ENCODE results near the gene KLHL29.
A peak's percentile ranks its signal among the peaks of the same experiment; 100 is the strongest.
"Not testable (repeated sequence)": the region's sequence is repeated elsewhere in the genome, so short reads cannot be mapped to it uniquely, and the experiment has no call there.

Gene KLHL29

DNA sequence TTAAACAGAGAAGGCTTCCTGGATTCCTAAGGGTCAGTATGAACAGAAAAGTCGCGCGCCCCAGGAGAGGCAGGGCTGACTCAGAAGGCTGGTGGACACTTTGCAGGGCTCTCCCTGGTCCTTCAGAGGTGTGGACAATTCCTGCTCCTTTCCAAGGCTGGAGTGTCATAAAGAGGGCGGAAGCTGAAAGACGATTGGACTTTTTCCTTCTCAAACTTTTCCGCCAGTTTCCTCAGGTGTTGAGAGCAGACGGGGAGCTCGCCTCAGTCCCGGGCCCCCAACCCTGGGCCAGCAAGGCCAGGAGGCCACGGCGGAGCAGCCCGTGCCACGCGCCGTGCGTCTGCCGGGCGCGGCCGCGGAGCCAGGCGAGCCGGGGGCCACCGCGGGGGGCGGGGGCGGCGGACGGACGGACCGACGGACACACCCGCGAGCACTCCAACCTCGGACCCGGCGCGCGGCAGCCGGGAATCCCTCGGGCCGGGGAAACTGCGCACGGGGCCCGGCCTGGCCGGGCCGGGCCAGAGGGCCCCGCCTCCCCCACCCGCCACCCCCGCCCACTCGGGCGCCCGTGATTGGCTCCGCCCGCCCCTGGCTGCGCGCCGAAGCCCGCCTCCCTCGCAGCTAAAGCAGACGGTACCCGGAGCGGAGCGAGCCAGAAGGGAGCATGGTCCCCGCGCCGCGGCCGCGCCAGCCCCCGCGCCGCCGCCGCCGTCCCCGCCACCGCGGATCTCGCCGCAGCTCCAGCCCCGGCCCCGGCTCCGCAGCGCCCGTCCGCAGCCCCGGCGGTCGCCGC, at the start of gene KLHL29:
TSS of gene KLHL29 (plus strand) at position 629 of the 793 bp plus-strand sequence. CDS start 177,018 bp downstream, outside the sequence.
- DNase-seq (ENCODE audit: low read depth, low spot score): peak; percentile 51

DNA sequence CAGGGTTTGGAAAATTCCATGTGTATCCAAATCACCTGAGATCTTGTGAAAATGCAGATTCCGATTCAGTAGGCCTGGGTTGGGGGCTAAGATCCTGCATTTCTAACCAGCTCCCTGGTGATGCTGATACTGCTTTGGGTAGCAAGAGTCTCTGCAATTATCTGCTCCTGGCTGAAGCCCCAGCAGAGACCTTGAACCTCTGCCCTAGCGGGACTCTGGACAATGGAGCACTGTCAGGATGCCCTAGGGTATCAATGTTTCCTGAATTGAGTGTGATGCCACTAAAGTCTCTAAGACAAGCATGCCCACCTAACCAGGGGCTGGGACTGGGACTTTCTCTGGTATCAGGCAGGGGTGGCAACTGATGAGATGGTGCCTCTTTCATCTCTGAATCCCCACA, 49.4 kb upstream of the KLHL29 start:
- no peak for DNase-seq (ENCODE audit: low read depth, low spot score)

DNA sequence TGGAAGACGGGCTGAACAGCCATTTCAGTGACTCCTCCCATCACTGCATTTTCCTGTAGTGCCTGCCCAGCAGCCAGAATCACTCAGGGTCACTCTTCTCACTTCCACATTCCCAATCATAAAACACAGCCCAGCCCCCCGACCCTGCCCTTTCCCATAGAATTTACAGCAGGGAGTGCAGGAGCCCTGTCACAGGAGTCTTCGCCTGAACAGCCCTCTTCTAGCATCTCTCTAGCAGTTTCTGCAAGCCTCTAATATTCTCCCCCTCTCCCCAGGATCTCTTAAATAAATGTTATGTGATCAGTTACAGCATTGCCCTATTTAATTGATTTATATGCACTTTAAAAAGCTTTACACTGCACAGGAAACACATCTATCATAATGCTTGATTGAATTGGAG, 42.9 kb upstream of the KLHL29 start:
- no peak for DNase-seq (ENCODE audit: low read depth, low spot score)

DNA sequence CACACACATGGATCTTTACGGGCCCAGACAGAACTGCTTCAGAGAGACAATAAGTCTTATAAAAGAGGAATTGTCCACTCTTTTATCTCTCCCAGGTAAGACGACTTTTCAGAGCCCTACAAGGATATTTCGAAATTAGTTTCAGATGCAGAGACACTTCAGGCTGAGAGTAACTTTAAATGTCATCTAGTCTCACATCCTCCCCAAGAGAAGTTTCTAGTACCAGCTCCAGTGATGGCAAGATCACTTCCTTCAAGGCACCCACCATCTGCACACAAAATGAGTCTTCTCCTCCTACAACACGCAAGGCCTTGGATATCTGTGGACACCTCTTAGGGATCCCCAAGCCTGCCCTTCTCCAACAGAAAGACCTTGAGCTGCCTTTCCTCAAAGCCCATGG, 39.0 kb upstream of the KLHL29 start:
- DNase-seq (ENCODE audit: low read depth, low spot score): no peak

DNA sequence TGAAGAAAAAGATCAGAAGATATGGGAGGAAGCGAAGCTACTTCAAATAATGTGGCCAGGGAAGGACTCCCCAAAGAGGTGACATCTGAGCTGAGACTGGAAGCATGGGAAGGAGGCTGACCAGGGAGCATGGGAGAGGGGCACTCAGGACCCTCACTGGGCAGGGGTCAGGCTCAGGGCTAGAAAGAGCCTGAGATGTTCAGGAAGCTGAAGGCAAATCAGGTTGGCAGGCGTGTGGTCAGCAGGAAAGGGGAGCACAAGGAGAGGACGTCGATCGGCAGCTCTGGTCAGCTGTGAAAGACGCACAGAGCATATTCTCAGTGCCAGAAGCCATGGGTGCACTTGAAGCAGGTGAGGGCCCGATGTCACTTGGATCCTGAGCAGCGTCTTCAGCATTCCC, 38.2 kb upstream of the KLHL29 start:
- DNase-seq (ENCODE audit: low read depth, low spot score): no peak

DNA sequence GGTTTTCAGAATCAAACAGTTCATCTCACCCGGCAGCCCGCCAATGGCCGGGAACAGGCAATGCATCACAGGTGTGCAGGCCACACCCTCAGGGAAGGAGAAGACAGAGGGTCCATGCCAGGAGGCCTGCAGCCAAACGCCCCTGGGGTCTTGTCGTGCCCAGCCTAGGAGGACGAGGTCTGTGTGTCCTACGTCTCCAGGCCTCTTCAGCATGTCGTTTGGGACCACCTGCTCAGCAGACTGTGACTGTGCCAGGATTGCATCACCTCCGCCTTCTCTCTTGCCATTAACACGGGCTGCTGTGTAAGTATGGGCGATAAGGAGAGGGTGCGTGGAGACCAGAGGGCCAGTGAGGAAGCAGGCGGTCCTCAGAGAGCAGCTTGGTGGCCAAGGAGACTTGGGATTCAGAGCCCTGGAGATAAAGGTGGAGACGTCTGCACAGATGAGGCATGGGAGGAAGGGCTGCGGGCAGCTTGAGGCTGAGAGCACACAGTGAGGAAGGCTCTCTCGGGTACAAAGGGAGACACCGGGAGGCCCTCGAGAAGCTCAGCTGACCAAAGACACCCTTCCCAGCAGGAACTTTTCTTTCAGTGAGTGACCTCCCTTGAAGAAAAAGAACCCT, 37.4 kb upstream of the KLHL29 start:
- DNase-seq (ENCODE audit: low read depth, low spot score): no peak

DNA sequence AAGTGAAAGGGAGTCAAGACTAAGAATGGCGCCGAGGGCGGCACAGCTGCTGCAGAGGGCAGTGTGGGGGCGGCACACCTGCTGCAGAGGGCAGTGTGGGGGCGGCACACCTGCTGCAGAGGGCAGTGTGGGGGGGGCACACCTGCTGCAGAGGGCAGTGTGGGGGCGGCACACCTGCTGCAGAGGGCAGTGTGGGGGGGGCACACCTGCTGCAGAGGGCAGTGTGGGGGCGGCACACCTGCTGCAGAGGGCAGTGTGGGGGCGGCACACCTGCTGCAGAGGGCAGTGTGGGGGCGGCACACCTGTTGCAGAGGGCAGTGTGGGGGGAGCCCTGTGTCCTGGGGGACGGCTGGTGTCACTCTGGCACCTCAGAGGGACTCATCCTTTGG, 36.9 kb upstream of the KLHL29 start:
- DNase-seq (ENCODE audit: low read depth, low spot score): not testable (repeated sequence)

DNA sequence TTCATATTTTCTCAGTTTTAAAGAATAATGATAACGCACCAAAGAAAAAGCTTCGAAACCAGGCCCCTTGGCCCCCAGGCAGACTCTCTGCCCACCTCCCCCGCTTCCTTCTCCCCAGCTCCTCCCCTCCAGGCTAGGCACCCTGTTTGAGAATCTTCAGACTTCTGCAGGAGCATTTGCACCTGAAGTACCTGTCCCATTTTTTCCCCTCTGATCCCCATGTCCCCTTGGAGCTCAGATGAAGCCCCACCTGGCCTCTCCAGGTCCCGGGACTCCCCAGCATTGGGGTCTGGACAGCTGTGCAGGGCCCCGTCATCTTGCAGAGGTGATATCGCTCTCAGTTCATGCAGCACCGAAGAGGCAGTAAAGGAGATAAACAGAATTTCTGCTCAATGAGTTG, 35.5 kb upstream of the KLHL29 start:
- no peak for DNase-seq (ENCODE audit: low read depth, low spot score)

DNA sequence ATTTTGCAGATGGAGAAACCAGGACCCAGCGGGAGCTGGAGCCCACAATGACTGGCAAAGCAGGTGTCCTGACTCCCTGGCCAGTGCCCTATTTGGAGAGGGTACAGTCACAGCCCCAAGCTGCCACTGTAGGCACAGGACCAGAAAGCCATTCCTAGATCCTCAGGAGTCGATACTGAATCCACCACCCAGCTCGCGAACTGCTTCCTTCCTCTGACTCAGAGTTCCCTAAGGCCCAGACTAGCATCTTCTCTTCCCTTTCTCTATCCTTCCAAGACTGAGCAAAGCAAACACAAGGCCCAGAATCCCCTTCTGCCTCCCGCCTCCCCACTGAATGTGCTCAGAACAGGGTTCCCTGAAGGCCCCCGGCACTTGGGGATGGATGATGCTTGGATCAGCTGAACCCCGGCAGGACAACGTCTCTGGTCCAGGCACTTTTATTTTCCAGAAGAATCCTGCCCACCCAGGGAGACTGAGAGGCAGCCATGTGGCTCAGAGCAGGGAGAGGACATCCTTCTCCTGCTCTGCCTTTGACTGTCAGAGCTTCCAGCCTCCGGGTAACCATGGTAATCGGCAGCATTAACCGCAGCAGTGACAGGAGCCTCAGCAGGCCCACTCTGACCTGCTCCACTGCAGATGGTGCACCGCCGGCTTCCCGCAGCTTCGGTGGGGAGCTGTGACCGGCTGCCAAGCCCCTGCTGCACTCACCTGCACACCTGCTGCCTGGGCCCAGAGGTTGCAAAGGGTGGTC, 34.8 kb upstream of the KLHL29 start:
- DNase-seq (ENCODE audit: low read depth, low spot score): no peak

DNA sequence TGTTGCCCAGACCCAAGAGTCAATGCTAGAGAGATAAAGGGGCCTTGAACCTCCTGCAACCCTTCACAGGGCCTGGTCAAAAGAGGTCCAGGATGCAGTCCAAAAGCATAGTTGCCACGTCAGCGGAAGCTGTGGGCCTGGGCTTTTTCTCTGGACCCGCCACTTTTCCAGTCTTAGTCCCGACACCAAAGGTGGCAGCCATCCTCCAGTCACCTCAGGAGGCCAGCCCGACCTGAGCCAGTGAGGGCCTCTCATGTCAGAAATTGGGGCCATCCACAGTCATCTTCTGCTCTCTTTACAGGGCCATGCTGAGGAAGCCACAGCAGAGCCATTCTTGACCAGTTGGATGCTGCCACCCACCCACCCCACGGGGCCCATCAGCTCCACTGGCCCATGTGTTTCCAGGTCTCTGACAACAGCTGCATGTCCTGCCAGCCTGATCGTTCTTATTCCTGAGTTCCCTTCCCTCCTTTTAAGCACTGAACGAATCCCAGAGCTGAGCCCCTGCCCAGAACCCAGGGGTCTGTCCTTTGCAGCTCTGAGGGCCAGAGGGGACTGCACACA, 34.1 kb upstream of the KLHL29 start:
- no peak for DNase-seq (ENCODE audit: low read depth, low spot score)

DNA sequence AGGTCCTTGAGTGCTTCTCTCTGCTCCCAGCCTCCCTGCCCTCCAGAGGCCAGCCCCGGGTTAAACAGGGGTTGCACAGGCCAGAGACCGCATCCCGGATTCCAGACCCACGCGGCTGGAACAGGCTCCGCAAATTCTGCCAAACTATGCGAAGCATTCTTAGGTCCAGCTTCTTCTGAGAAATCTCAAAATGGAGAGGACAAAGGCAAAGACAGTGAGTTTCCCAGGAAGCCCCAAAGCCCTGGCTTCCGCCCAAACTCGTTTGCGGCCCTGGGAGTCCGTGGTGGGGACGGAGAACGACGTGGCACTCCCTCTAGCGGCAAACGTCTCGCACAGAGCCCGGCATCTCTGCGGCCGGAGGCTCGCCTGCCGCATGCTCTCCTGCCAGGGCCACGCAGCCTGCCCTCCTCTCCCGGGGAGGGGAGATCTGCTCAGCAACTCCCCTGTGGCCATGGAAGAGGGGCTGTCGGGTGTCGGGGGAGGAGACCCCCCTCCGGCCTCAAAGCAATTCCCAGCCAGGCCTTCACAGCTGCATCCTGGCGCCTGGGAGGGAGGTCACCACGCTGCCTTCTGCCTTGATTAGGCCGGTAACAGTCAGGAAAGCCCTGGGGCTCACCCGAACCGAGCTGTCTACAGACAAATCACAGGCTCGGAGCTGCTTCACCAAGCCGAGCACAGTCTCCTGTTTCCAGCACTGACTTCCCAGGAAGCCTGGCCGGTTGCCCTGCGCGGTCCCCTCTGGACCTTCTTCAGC, 33.4 kb upstream of the KLHL29 start:
- DNase-seq (ENCODE audit: low read depth, low spot score): peak; percentile 97

DNA sequence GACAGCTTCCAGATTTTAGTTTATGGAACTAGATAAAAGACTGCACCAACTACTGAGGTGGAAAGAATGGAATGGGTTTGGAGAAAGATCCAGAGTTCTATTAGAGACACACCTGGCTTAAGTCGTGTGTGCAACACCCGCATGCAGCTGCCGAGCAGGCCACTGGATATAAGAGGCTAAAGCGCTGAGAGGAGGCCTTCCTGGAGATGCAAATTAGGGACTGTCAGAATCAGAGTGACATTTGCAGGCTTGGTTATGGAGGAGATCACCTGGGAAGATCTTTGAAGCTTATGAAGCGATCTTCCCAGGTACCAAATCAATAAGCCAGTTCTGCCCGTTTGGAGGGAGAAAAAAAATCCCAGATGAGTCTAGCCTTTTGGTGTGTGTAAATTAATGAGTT, 30.4 kb upstream of the KLHL29 start:
- DNase-seq (ENCODE audit: low read depth, low spot score): no peak

DNA sequence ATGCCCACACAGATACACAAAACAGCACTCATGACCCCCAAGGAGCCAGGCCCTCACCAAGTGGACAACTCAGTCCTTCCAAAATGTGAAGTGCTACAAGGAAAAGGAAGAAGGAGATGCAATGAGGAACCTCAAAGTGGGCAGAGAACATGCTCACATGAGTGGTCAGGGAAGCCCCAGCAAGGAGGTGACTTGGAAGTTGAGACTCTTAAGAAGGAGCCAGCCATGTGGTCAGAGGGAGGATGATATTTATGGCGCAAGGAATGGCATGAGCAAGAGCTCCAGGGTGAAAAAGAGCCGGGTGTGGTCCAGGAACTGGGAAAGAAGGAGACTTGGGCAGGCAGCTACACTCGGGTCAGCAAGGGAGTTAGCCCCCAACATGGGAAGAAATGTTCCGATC, 30.0 kb upstream of the KLHL29 start:
- no peak for DNase-seq (ENCODE audit: low read depth, low spot score)

DNA sequence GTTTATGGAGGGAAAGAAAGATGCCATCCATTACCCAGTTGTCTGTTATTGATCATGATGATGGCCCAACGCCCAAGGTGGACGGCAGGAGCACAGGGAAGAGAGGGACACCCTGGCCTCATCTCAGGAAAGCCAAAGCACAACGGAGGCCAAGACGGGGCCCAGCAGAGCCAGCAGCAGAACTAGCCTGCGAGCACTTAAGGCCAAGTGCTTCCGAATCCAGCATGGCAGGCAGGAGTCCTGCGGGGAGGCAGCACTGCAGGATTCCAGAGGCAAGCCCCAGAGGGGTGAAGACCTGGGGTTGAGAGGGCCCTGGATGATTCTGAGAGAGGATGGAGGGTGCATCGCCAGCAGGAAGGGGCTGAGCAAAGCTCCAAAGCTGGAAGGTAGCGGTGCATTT, 28.3 kb upstream of the KLHL29 start:
- no peak for DNase-seq (ENCODE audit: low read depth, low spot score)

DNA sequence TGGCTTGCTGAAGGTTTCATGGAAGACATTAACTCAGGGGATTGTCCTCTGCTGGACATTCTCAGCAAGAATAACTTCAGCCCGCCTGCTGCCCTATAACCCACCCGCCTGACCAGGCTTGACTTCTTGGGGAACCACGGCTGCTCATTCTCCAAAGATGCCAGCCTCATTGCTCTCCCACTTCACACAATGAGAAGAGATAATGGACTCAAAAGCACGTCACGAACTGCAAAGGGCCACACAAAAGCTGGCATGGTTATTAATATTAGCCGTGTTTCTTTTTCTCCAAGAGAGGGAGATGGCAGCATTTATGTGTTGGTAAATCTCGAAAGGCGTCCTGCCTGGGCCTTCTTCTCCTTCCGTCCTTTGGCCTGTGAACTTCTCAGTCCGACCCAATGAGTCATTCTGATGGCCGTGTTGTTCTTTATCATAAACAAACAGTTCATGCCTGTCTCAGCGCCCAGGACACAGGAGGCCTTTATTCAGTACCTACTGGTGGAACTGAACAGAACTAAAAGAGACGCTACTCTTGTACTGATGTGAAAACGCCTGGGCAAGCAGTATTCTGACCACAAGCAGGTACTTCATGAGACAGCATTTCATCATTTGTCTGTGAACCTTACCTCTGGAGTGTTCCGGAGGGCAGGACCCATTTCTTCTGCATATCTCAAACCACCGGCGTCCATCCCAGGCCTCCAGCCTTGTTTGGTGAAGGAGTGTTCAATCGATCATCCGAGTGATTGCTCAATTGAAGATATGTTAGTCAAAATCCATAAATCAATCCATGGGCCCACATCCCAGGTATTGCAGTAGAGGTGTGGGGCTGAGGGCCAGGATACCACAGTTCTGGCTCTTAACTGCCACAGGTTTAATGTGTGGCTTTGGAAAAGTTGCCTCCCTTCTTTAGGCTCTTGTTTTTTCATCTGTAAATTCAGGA, 25.1 kb upstream of the KLHL29 start:
- no peak for DNase-seq (ENCODE audit: low read depth, low spot score)

DNA sequence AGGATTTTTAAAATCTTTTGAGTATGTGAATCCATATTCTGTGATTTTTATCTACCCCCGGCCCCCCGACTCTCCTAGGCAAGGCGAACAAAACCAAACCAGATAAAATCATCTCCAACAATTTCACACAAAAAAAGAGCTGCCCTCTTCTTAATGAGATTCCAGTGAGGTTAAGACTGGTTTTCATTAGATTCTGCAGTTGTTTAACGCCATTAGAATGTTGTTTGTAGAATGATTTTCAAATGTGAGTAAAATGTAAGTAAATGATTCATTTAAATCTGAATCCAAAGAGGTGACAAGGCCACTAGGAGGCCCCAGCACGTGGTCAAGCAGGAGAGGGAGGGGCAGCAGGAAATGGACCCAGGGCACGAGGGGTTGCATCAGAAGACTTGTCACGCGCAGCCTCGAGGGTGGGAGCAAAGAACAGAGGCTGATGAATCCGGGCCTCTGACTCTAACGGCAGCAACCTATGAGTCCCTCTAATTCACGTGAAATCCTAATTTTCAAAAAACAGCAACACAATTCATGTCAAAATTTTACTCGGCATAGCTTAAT, 24.3 kb upstream of the KLHL29 start:
- no peak for DNase-seq (ENCODE audit: low read depth, low spot score)

DNA sequence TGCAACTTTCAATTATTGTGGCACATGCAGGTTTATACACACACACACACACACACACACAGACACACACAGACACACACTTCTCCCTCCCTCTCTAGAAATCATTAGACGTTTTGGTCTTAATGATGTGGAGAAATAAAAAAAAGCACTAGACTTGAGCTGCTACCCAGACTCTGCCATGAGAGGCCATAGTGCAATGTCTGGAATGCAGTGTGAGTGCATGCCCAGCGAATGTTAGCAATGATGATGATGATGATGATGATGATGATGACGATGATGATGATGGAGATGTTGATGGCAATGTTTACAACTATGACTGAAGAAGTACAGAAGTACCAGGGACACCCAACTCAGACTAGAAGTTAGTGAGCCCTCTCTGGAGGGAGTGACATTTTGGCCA, 23.8 kb upstream of the KLHL29 start:
- DNase-seq (ENCODE audit: low read depth, low spot score): no peak

DNA sequence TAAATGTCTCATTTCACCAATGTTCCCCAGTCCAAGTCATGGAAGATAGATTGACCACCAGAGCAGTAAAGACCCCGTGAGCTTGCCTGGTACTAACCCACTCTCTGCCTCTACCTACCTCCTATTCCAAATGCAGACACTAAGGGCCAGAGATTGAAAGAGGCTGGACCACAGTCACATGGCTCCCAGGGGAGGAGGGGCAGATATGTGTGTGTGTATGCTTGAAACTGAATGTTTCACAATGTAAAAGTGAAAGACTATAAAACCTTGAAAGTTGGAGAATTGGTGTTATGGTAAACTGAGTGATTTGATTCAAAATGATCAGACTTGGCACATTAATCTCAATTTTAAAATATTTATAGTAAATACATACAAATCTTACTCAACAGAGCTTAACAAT, 21.7 kb upstream of the KLHL29 start:
- no peak for DNase-seq (ENCODE audit: low read depth, low spot score)

DNA sequence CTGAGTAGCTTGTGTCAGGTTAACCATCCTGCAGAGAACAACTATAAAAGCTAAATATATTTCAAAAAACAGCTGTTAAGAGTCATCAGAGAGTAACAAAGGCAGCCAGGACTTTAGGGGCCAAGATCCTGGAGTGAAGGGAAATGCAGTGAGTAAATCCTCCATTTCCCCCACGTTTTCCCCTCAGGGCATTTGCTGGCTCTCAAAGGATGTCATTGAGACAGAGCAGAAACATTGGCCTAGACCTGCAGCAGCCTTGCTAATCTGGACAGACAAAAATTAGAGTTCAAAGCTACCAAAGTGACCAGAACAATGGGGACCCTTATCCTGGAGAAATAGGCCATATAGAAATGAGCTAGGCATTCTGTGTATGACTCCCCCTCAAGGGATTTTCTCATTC, 21.1 kb upstream of the KLHL29 start:
- peak; percentile 50 for DNase-seq (ENCODE audit: low read depth, low spot score)

DNA sequence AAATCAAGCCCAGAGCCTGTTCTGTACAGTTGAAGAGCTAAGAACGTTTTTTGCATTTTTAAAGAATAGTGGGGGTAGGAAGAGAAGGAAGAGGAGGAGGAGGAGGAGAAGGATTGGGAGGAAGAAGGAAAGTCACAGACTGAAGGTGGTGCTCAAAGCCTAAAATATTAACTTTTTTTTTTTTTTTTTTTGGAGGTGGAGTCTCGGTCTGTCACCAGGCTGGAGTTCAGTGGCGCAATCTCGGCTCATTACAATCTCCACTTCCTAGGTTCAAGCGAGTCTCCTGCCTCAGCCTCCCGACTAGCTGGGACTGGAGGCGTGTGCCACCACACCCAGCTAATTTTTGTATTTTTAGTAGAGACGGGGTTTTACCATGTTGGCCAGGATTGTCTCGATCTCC, 18.3 kb upstream of the KLHL29 start:
- no peak for DNase-seq (ENCODE audit: low read depth, low spot score)
